H1 (cell line): ENCODE results near the gene AGR2. TPM values are rescaled to one million over a fixed set of nuclear protein-coding genes. Genes with fewer than 3 reads are reported as not detected.

Source experiments
- CTCF ChIA-PET: fragments of 300-600 bp; sonication (Branson Sonifier 250); formaldehyde crosslinking; loops from one replicate; lab custom pipeline; 2021; ENCODE audit not compliant: partially characterized antibody; lab: Charles Lee
- POLR2A ChIA-PET: fragments of 300-600 bp; sonication (Branson Sonifier 250); formaldehyde crosslinking; loops from one replicate; lab custom pipeline; 2021; ENCODE audit warnings: inconsistent platforms; ENCODE audit not compliant: partially characterized antibody; lab: Charles Lee
- DNase-seq, 2 experiments: peaks; one replicate each; pipeline versions ENCODE4 v3.0.0 to v3.0.0-alpha.2; 2010 to 2022; ENCODE audit warnings: low spot score in 2 of 2, low read depth in 1 of 2, mixed read lengths in 1 of 2
- FAIRE-seq: peaks from 2 replicates; lab custom pipeline; 2011; peaks lifted over from hg19 to GRCh38; lab: Jason Lieb, UNC
- H2AFZ ChIP-seq: 2 replicates; pipeline ENCODE4 v1.8.1; 2012; ENCODE audit warnings: low read length, inconsistent platforms
- H2AK5ac ChIP-seq: 2 replicates; pipeline ENCODE4 v1.6.1; 2013; ENCODE audit warnings: low read depth, low read length
- H2BK120ac ChIP-seq: replicated peaks from 2 replicates; pipeline ENCODE3; 2013; ENCODE audit warnings: low read depth, low read length, inconsistent platforms
- H2BK12ac ChIP-seq: 2 replicates; pipeline ENCODE4 v1.6.1; 2013; ENCODE audit warnings: low read depth, low read length
- H2BK15ac ChIP-seq: 2 replicates; pipeline ENCODE4 v1.6.1; 2013; ENCODE audit warnings: low read length
- H2BK20ac ChIP-seq: 2 replicates; pipeline ENCODE4 v1.6.1; 2013; ENCODE audit warnings: low read length
- H2BK5ac ChIP-seq: 2 replicates; pipeline ENCODE4 v1.6.1; 2013; ENCODE audit warnings: low read depth, low read length
- H3K14ac ChIP-seq: 2 replicates; pipeline ENCODE4 v1.6.1; 2013; ENCODE audit warnings: inconsistent platforms; ENCODE audit not compliant: insufficient read length
- H3K18ac ChIP-seq: 2 replicates; pipeline ENCODE4 v1.6.1; 2013; ENCODE audit warnings: low read length; ENCODE audit errors: extremely low read depth
- H3K23ac ChIP-seq: 2 replicates; pipeline ENCODE4 v1.6.1; 2013; ENCODE audit warnings: inconsistent platforms; ENCODE audit not compliant: insufficient read length
- H3K23me2 ChIP-seq: 2 replicates; pipeline ENCODE4 v1.6.1; 2013; ENCODE audit warnings: low read depth, low read length
- H3K27ac ChIP-seq: 2 replicates; pipeline ENCODE4 v1.6.1; 2011; ENCODE audit warnings: low read depth, low read length, inconsistent platforms
- H3K27me3 ChIP-seq, 4 experiments: replicated peaks in 1 of 4; 1 replicate in 1 of 4; 2 replicates in 3 of 4; pipeline versions ENCODE4 v1.6.1 to v1.8.1; 2011 to 2013; ENCODE audit warnings: low read length in 3 of 4, mild to moderate bottlenecking in 3 of 4, inconsistent platforms in 2 of 4, mixed read lengths in 2 of 4, moderate library complexity in 1 of 4; ENCODE audit not compliant: control insufficient read depth in 3 of 4, insufficient read depth in 3 of 4; ENCODE audit errors: extremely low read depth in 1 of 4
- H3K36me3 ChIP-seq, 4 experiments: 2 replicates each; pipeline versions ENCODE4 v1.6.1 to v1.8.1; 2011 to 2013; ENCODE audit warnings: mild to moderate bottlenecking in 4 of 4, low read length in 3 of 4, moderate library complexity in 2 of 4, control low read depth in 1 of 4, inconsistent platforms in 1 of 4; ENCODE audit not compliant: insufficient read depth in 4 of 4, control insufficient read depth in 2 of 4
- H3K4ac ChIP-seq: replicated peaks from 2 replicates; pipeline ENCODE3; 2013; ENCODE audit warnings: low read length, low read depth, mixed read lengths, inconsistent platforms; ENCODE audit not compliant: insufficient read length
- H3K4me1 ChIP-seq, 4 experiments: replicated peaks in 1 of 4; 1 replicate in 1 of 4; 2 replicates in 3 of 4; pipeline versions ENCODE4 v1.6.1 to v1.8.1; 2011 to 2013; ENCODE audit warnings: low read length in 3 of 4, inconsistent platforms in 2 of 4, mixed read lengths in 1 of 4; ENCODE audit not compliant: insufficient read depth in 4 of 4, control insufficient read depth in 3 of 4
- H3K4me2 ChIP-seq, 2 experiments: 2 replicates each; pipeline versions ENCODE4 v1.6.1 to v1.8.1; 2011 to 2013; ENCODE audit warnings: low read depth in 2 of 2, low read length in 2 of 2, control low read depth in 1 of 2, inconsistent platforms in 1 of 2, mild to moderate bottlenecking in 1 of 2; ENCODE audit not compliant: insufficient read depth in 1 of 2
- H3K4me3 ChIP-seq, 4 experiments: fragments of 200-600, 300-600 bp in 1 of 4; sonication (generic), shearing (Covaris generic), sonication (Bioruptor Twin) in 1 of 4; 2 replicates each; pipeline versions ENCODE4 v1.5.1 to v1.8.1; 2011 to 2016; ENCODE audit warnings: low read length in 4 of 4, low read depth in 3 of 4, control low read depth in 2 of 4, inconsistent platforms in 2 of 4, mild to moderate bottlenecking in 2 of 4, mixed read lengths in 1 of 4, moderate library complexity in 1 of 4; ENCODE audit not compliant: insufficient read depth in 2 of 4; ENCODE audit errors: extremely low read depth in 1 of 4
- H3K56ac ChIP-seq: replicated peaks from 2 replicates; pipeline ENCODE3; 2013; ENCODE audit warnings: low read depth, mild to moderate bottlenecking, mixed read lengths, low read length, inconsistent platforms; ENCODE audit not compliant: insufficient read length
- H3K79me1 ChIP-seq: 2 replicates; pipeline ENCODE4 v1.6.1; 2013; ENCODE audit warnings: low read depth, low read length, control low read depth
- H3K79me2 ChIP-seq, 2 experiments: 2 replicates each; pipeline versions ENCODE4 v1.6.1 to v1.8.1; 2012 to 2013; ENCODE audit warnings: low read length in 2 of 2, mild to moderate bottlenecking in 2 of 2, inconsistent platforms in 1 of 2; ENCODE audit not compliant: insufficient read depth in 2 of 2, control insufficient read depth in 1 of 2
- H3K9ac ChIP-seq, 4 experiments: replicated peaks in 1 of 4; 1 replicate in 1 of 4; 2 replicates in 3 of 4; pipeline versions ENCODE4 v1.6.1 to v1.8.1; 2011 to 2013; ENCODE audit warnings: low read depth in 3 of 4, low read length in 3 of 4, control low read depth in 2 of 4, mild to moderate bottlenecking in 2 of 4, moderate library complexity in 2 of 4, inconsistent platforms in 1 of 4; ENCODE audit errors: extremely low read depth in 1 of 4
- H3K9me3 ChIP-seq, 2 experiments: 2 replicates each; pipeline versions ENCODE4 v1.6.1 to v1.8.1; 2012 to 2013; ENCODE audit warnings: mild to moderate bottlenecking in 2 of 2, moderate library complexity in 2 of 2, control low read depth in 1 of 2, inconsistent platforms in 1 of 2, low read depth in 1 of 2, low read length in 1 of 2, mixed read lengths in 1 of 2; ENCODE audit not compliant: insufficient read depth in 2 of 2
- H4K20me1 ChIP-seq, 2 experiments: replicated peaks in 1 of 2; 2 replicates each; pipeline versions ENCODE3 to v1.8.1; 2011 to 2013; ENCODE audit warnings: inconsistent platforms in 2 of 2, low read length in 2 of 2, mild to moderate bottlenecking in 1 of 2; ENCODE audit not compliant: insufficient read depth in 2 of 2, control insufficient read depth in 1 of 2
- H4K5ac ChIP-seq: 2 replicates; pipeline ENCODE4 v1.6.1; 2013; ENCODE audit warnings: low read length, low read depth, mixed read lengths, inconsistent platforms; ENCODE audit not compliant: insufficient read length
- H4K8ac ChIP-seq: 2 replicates; pipeline ENCODE4 v1.8.0; 2013; ENCODE audit warnings: mild to moderate bottlenecking, moderate library complexity, low read length, inconsistent platforms; ENCODE audit not compliant: insufficient read depth; ENCODE audit errors: extremely low read depth
- H4K91ac ChIP-seq: replicated peaks from 2 replicates; pipeline ENCODE3; 2013; ENCODE audit warnings: low read length, mixed read lengths, inconsistent platforms; ENCODE audit not compliant: insufficient read length
- ASH2L ChIP-seq: fragments of 200-600, 300-600 bp; sonication (generic); IDR thresholded peaks from one replicate; pipeline ENCODE4 v1.7.1; 2017; ENCODE audit warnings: low read length
- BCL11A ChIP-seq, 2 experiments: IDR thresholded peaks; one replicate each; pipeline ENCODE4 v1.6.1; 2011; ENCODE audit warnings: low read depth in 2 of 2, low read length in 2 of 2, mild to moderate bottlenecking in 2 of 2
- CEBPB ChIP-seq: IDR thresholded peaks from 2 replicates; pipeline ENCODE4 v1.6.1; 2012; ENCODE audit warnings: low read depth, low read length
- CHD1 ChIP-seq: IDR thresholded peaks from 2 replicates; pipeline ENCODE4 v1.6.1; 2012; ENCODE audit warnings: low read depth, low read length, improper control_type of control experiment
- CTBP2 ChIP-seq: IDR thresholded peaks from 2 replicates; pipeline ENCODE4 v1.7.0; 2011; ENCODE audit warnings: borderline replicate concordance, mild to moderate bottlenecking, moderate library complexity, mixed read lengths, low read length; ENCODE audit not compliant: insufficient read depth, insufficient read length
- EGR1 ChIP-seq: IDR thresholded peaks from 2 replicates; pipeline ENCODE4 v1.6.1; 2011; ENCODE audit warnings: low read depth, low read length, borderline replicate concordance
- GABPA ChIP-seq: IDR thresholded peaks from 2 replicates; pipeline ENCODE4 v1.6.1; 2011; ENCODE audit warnings: mild to moderate bottlenecking, low read length, moderate library complexity, borderline replicate concordance; ENCODE audit not compliant: insufficient read depth
- HDAC2 ChIP-seq, 2 experiments: fragments of 300-600 bp in 1 of 2; sonication (generic) in 1 of 2; IDR thresholded peaks; 2 replicates each; pipeline ENCODE4 v1.6.1; 2011 to 2012; ENCODE audit warnings: low read depth in 2 of 2, low read length in 2 of 2, mild to moderate bottlenecking in 2 of 2, moderate library complexity in 2 of 2, borderline replicate concordance in 1 of 2, inconsistent platforms in 1 of 2
- JUND ChIP-seq: IDR thresholded peaks from 2 replicates; pipeline ENCODE4 v1.6.1; 2011; ENCODE audit warnings: mild to moderate bottlenecking, improper control_type of control experiment, low read length
- POLR2A ChIP-seq, 2 experiments: IDR thresholded peaks; 1 replicate in 1 of 2; 2 replicates in 1 of 2; pipeline ENCODE4 v1.6.1; 2011; ENCODE audit warnings: low read depth in 2 of 2, low read length in 2 of 2, mild to moderate bottlenecking in 2 of 2; ENCODE audit errors: control extremely low read depth in 1 of 2
- TAF1 ChIP-seq: IDR thresholded peaks from 2 replicates; pipeline ENCODE4 v1.6.1; 2011; ENCODE audit warnings: mild to moderate bottlenecking, low read depth, low read length
- YY1 ChIP-seq: IDR thresholded peaks from 2 replicates; pipeline ENCODE4 v1.6.1; 2011; ENCODE audit warnings: low read depth, mild to moderate bottlenecking, low read length
- WGBS, 2 experiments: shearing (Covaris generic) in 1 of 2; methylation state at CpG; one replicate each; pipeline versions ENCODE4 v1.1.6 to v1.1.7; 2013 to 2015; ENCODE audit warnings: low lambda C conversion rate in 2 of 2, mixed read lengths in 2 of 2, inconsistent platforms in 1 of 2, low coverage in 1 of 2, missing lambda C conversion rate in 1 of 2; ENCODE audit not compliant: insufficient replicate concordance in 2 of 2, insufficient coverage in 1 of 2, insufficient read length in 1 of 2; ENCODE audit errors: extremely low coverage in 1 of 2, missing lambda C conversion rate in 1 of 2; 5-methylcytosine and 5-hydroxymethylcytosine counted together
- polyA plus RNA-seq, 7 experiments: library from polyadenylated mRNA; depleted of rRNA in 3 of 7; stranded (reverse) in 5 of 7; unstranded in 2 of 7; fragments of >200 nt in 5 of 7; fragments of 200-250 nt in 2 of 7; gene quantifications; 1 replicate in 5 of 7; 2 replicates in 1 of 7; 4 replicates in 1 of 7; pipeline versions ENCODE4 v1.2.1 to v1.2.3, GENCODE V29; 2011 to 2013; ENCODE audit warnings: missing spikeins in 2 of 7, mixed read lengths in 2 of 7
- total RNA-seq: library from RNA; stranded (reverse); fragmentation: NEBNext Ultra II Directional; extraction: Animal tissue kit (Norgen Biotek cat#: 25700); gene quantifications from 2 replicates; pipeline ENCODE4 v1.2.1, GENCODE V29; 2021

Gene AGR2
- total and polyA plus RNA-seq, 2 of the 8 experiments (the other 6 are each of a cell fraction or from before 2014, with no cell fraction given) = not detected

DNA sequence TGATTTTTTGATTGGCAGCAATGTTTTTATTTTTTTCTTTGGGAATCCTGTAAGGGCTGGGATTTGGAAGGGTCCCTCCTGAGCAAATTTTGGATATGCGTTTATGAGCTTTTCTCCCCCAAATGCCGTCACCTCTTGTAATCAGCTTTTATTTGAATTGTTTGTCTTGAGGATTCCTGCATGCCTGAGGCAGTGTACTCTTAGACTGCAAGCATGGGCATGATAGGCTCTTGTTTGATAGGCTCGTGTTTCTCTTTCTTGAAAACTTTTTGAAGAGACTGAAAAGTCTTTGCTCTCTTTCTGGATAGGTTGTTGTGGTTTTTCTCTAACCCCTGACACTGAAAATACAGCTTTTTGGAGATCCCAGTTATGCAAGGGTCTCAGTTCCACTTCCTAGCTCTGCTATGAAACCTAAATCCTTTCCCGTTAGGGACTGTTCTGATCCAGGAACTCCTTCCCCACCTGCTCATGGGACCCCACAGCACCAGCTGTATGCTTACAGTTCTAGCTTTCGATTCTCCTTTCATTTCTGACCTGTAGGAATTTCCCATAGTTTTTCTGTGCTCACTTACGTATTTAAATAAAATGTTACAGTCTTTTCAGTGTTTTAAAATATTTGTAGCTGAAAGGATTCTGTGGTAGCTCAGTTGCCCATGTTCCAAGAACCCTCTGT, 34.0 kb downstream of the AGR2 start:
- Histone ChIP-seq H3K14ac (no peak overlapping the region), H2AK5ac (no peak overlapping the region), H4K5ac (no peak overlapping the region), H3K36me3 (no peaks in the 10 kb centered on the region), H4K91ac (no peak overlapping the region), H3K4me3 (no peak overlapping the region), H3K27me3 (no peaks in the 10 kb centered on the region), H4K20me1 (no peaks in the 10 kb centered on the region), H2BK20ac (no peak overlapping the region), H2BK5ac (no peak overlapping the region), H2BK15ac (no peak overlapping the region), H3K4ac (no peak overlapping the region), H2BK12ac (no peak overlapping the region), H3K23ac (no peak overlapping the region), H2AFZ (no peak overlapping the region), H3K4me2 (no peak overlapping the region), H3K9me3 (no peaks in the 10 kb centered on the region), H4K8ac (no peak overlapping the region), H3K9ac (no peak overlapping the region), H3K4me1 (peaks cover 0 to 2% (median 0%) of the 10 kb centered on the region in 4 experiments; a peak in 1 of 7 replicates), H3K79me1 (no peaks in the 10 kb centered on the region), H3K23me2 (no peaks in the 10 kb centered on the region), H3K18ac (no peak overlapping the region), H3K79me2 (peaks cover 0 to 12% of the 10 kb centered on the region in 2 experiments; a peak in 2 of 4 replicates), H3K56ac (no peak overlapping the region), H3K27ac (no peak overlapping the region), H2BK120ac (no peak overlapping the region)
- WGBS, 2 experiments = 77% methylated on average over 6 of the region's 6 CpGs; no CpG with 5 or more reads in 1 of the 2 experiments
- DNase-seq = no peak
- POLR2A ChIA-PET = interaction anchor here (1.1 kb wide), 1 partner anchor 17 kb away, joined by 5 read pairs; the partner anchor contains the start of gene TSPAN13
- CTCF ChIA-PET = interaction anchor here (0.8 to 2.1 kb wide), 8 partner anchors 10 to 156 kb away, joined by 3 to 7 read pairs (median 4); no protein-coding TSS in a partner anchor
- FAIRE-seq = no peak
- TF ChIP-seq EGR1 (no peak), CHD1 (no peak), GABPA (no peak), CEBPB (no peak), YY1 (no peak), CTBP2 (no peak), HDAC2 (IDR thresholded peaks at IDR 0.05; ENCODE audit: borderline replicate concordance in 1 of 2, low read depth in 2 of 2, low read length in 2 of 2) (no peak), ASH2L (no peak), POLR2A (IDR thresholded peaks at IDR 0.05; ENCODE audit: control extremely low read depth in 1 of 2, low read depth in 2 of 2, low read length in 2 of 2) (no peak), BCL11A (IDR thresholded peaks at IDR 0.05; ENCODE audit: low read depth in 2 of 2, low read length in 2 of 2) (no peak), JUND (no peak), TAF1 (no peak)
